ENCODE measurements around the gene SKAP2.

DNA sequence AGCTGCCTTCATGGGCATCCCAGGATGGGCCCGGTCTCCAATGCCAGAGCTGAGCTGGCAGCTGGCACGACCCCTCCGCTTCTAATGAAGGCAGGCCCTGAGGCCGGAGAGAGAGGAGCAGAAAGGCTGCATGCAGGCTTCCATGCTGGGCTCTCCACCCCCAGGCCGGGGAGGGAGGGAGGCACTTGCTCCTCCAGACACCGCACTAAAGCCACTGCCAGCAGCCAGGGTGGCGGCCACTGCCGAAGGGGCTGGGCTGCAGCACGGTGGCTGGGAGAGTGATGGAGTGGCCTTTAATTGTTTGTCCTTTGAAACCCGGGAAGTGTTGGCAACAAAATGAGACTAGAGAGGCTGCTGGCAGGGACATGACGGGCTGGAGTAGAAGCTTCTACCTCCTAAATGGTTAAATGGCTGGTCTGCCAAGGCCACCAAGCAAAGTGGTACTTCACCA lies 236.5 kb downstream of the SKAP2 start:
- TF ChIP-seq, protein P1, sequence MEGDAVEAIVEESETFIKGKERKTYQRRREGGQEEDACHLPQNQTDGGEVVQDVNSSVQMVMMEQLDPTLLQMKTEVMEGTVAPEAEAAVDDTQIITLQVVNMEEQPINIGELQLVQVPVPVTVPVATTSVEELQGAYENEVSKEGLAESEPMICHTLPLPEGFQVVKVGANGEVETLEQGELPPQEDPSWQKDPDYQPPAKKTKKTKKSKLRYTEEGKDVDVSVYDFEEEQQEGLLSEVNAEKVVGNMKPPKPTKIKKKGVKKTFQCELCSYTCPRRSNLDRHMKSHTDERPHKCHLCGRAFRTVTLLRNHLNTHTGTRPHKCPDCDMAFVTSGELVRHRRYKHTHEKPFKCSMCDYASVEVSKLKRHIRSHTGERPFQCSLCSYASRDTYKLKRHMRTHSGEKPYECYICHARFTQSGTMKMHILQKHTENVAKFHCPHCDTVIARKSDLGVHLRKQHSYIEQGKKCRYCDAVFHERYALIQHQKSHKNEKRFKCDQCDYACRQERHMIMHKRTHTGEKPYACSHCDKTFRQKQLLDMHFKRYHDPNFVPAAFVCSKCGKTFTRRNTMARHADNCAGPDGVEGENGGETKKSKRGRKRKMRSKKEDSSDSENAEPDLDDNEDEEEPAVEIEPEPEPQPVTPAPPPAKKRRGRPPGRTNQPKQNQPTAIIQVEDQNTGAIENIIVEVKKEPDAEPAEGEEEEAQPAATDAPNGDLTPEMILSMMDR (IDR thresholded peaks at IDR 0.05) = no peak
- TF ChIP-seq JUN (IDR thresholded peaks at IDR 0.05) (no peak), POLR2A (IDR thresholded peaks at IDR 0.05; ENCODE audit: low read length) (no peak), FOSL2 (IDR thresholded peaks at IDR 0.05) (no peak), FOSL2 (CRISPR knock-in tag; IDR thresholded peaks at IDR 0.05) (no peak)
- TF ChIP-seq, protein P2, sequence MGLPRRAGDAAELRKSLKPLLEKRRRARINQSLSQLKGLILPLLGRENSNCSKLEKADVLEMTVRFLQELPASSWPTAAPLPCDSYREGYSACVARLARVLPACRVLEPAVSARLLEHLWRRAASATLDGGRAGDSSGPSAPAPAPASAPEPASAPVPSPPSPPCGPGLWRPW (IDR thresholded peaks at IDR 0.05) = no peak
- TF ChIP-seq, protein P3, sequence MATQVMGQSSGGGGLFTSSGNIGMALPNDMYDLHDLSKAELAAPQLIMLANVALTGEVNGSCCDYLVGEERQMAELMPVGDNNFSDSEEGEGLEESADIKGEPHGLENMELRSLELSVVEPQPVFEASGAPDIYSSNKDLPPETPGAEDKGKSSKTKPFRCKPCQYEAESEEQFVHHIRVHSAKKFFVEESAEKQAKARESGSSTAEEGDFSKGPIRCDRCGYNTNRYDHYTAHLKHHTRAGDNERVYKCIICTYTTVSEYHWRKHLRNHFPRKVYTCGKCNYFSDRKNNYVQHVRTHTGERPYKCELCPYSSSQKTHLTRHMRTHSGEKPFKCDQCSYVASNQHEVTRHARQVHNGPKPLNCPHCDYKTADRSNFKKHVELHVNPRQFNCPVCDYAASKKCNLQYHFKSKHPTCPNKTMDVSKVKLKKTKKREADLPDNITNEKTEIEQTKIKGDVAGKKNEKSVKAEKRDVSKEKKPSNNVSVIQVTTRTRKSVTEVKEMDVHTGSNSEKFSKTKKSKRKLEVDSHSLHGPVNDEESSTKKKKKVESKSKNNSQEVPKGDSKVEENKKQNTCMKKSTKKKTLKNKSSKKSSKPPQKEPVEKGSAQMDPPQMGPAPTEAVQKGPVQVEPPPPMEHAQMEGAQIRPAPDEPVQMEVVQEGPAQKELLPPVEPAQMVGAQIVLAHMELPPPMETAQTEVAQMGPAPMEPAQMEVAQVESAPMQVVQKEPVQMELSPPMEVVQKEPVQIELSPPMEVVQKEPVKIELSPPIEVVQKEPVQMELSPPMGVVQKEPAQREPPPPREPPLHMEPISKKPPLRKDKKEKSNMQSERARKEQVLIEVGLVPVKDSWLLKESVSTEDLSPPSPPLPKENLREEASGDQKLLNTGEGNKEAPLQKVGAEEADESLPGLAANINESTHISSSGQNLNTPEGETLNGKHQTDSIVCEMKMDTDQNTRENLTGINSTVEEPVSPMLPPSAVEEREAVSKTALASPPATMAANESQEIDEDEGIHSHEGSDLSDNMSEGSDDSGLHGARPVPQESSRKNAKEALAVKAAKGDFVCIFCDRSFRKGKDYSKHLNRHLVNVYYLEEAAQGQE (IDR thresholded peaks at IDR 0.05) = no peak

Measured in A549 (cell line).